Vagina (tissue), 2 donors: ENCODE data around the gene CLIC1.

Experiments
- CTCF ChIP-seq, 3 experiments: fragments of 450-650 bp in 2 of 3; fragments of 200-600 bp in 1 of 3; sonication (generic) in 1 of 3; IDR thresholded peaks; one replicate each; pipeline ENCODE4 v1.5.1; 2017 to 2019; ENCODE audit warnings: antibody characterized with exemption in 3 of 3, mild to moderate bottlenecking in 2 of 3, moderate library complexity in 2 of 3
- POLR2A ChIP-seq, 2 donors: fragments of 450-650 bp; IDR thresholded peaks; one replicate each; pipeline ENCODE4 v1.6.1; 2017; ENCODE audit warnings: antibody characterized with exemption in 2 of 2, mild to moderate bottlenecking in 2 of 2, moderate library complexity in 2 of 2
- POLR2AphosphoS5 ChIP-seq, 2 donors: sonication (generic); formaldehyde crosslinking; IDR thresholded peaks; one replicate each; pipeline ENCODE4 v1.9.0; 2017; ENCODE audit warnings: antibody characterized with exemption in 2 of 2, mild to moderate bottlenecking in 2 of 2, low read depth in 1 of 2; ENCODE audit not compliant: insufficient read depth in 1 of 2

- TF ChIP-seq CTCF (IDR thresholded peaks at IDR 0.05) (no peak), POLR2A (IDR thresholded peaks at IDR 0.05) (no peak), POLR2AphosphoS5 (IDR thresholded peaks at IDR 0.05; ENCODE audit: insufficient read depth in 1 of 2, low read depth in 1 of 2) (no peak)
Observed at GRCh38 chr6:31775633-31776484, 39.5 kb upstream of the CLIC1 start.
